Activated CD4-positive, CD25-positive, alpha-beta regulatory T cell treated with anti-CD3 and anti-CD28 coated beads, Interleukin-2, amount 50 U/mL, for 24 hours (primary cell): ENCODE data around the gene ZBTB7B.

Source experiments
- ATAC-seq, 2 donors: fragments of 150-1000 bp; cut with Tn5 transposase; one replicate each; pipeline ENCODE4 v1.10.0; 2021; ENCODE audit warnings: mild to moderate bottlenecking in 1 of 2, moderate library complexity in 1 of 2

The ZBTB7B gene

DNA sequence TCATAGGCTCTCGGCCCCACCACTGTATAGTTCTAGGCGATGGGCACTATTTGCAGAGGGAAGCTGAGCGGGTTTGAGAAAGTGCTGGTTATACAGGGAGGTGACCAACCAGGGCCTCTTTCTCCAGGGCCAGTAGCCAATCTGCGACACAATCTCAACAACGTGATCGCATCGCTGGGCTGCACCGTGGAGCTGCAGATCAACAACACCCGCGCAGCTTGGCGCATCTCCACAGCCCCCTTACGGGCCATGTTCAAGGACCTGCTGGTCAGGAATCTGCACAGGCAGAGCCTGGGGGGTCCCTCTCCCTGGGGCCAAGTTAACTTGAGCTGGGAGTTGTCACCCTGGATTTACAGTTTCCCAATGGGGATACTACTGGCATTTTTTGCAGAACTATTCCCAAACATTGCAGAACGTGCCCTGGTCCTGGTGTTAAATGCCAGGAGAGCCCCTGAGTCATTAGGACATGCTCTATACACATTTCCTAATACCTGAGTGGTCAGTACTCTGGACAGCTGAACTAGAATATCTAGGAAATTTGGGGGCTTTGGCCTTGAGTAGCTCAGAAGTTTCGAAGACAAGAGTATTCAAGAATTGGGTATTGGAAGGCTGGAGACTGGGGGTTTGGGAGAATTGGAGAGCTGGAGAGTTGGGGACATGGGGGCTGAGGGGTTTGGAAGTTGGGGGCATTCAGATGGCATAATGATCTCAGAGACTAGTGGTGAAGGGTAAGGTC, 37.9 kb downstream of the ZBTB7B start:
- ATAC-seq, result no peak

DNA sequence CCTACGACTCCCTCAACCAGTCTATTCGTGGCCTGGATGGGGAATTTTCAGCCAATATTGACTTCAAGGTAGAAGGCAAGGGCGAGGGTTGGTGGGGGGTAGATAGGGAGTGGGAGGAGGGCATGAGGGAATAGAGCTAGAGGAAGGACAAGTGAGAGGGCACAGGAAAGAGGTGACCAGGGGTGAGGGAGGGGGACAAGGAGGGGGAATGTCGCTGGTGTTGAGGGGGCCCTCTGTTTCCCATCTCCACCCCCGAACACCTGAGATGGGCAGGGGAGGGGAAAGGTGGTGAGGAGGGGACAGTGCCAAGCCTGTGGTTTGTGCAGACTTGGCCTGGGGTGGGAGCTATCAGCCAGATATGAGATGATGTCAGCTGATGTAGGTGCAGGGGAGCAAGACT, 40.2 kb downstream of the ZBTB7B start:
- no peak for ATAC-seq

DNA sequence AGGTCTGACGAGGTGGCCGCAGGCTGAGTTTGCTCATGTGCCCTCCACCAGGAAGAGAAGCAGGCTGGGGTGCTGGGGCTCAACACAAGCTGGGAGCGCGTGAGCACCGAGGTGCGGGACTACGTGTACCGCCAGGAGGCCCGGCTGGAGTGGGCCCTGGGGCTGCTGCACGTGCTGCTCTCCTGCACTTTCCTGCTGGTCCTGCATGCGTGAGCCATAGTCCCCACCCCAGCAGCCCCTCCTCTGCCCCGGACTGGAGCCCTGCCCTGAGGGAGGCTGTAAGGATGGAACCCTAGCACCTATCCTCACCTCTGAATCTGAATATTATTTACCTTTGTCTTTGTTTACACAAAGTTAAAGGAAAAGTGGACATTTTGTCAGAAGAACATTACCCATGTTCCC, 40.7 kb downstream of the ZBTB7B start:
- ATAC-seq, result no peak

DNA sequence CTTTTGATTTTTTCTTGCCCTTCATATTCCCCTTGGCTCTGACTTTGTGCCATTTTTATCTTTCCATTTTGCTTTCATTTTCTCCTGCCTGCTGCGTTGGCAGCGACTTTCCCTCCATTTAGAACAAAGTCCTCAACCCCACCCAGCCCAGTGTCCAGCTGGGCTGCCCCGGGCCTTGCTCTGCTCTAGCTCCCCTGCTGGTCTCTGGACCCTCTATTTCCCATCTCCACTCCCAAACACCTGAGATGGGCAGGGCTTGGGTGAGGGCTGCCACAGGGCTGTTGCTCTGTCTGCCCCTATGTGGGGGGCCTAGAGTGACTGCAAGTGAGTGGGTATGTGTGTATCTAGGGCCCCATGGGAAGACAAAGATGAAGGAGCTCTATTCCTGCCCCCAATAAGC, 41.2 kb downstream of the ZBTB7B start:
- ATAC-seq, result no peak

DNA sequence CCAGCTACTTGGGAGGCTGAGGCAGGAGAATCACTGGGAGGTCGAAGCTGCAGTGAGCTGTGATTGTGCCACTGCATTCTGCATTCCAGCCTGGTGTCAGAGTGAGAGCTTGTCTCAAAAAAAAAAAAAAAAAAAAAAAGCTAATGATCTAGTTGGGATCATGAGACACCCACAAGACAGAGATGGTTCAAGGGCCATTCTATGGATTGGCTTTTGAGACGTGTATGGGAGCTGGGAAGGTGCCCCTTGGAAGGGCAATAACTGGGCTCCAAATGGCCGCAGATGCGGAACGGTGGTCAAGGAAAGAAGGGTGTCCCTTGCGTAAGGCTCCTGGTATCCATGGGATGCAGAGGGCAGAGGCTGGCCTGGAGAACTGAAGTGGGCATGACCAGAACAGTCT, 41.8 kb downstream of the ZBTB7B start:
- no peak for ATAC-seq

DNA sequence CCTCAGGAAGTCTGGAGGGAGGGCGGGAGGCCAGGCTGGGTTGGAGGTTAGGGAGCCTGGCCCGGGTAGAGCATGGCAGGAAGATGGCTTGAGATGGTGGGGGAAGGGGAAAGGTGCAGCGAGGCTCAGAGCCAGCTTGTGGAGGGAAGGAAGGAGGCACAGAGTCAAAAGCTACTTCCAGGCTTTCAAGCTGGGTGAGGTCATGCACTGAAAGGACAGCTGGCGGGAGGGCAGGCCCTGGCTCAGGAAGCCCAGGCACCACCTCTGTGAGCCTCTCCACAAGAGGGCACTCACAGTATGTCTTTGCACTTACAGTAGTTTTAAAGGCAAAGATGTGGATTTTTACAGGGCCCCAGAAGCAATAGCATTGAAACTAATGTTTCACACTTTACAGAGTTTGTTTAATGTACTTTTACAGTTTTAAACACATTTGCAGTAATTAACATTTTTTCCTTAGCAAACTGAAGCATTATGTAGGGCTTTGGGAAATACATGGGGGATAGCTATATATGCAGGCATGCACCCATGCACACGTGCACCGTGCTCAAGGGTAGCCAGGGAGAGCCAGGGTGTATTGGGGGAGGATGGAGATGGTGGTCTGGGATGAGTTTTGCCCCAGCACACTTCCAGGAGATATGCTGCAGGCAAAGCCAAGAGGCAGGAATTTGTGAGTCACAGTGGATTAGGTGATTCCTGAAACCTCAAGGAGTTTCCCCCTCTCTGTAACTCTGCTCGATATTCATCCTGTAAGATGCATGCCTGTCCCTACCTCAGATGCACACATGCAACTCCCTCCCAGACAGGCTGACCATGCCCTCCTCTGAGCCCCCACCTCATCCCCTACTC, 42.4 kb downstream of the ZBTB7B start:
- ATAC-seq, result peak; percentile 86 to 88

DNA sequence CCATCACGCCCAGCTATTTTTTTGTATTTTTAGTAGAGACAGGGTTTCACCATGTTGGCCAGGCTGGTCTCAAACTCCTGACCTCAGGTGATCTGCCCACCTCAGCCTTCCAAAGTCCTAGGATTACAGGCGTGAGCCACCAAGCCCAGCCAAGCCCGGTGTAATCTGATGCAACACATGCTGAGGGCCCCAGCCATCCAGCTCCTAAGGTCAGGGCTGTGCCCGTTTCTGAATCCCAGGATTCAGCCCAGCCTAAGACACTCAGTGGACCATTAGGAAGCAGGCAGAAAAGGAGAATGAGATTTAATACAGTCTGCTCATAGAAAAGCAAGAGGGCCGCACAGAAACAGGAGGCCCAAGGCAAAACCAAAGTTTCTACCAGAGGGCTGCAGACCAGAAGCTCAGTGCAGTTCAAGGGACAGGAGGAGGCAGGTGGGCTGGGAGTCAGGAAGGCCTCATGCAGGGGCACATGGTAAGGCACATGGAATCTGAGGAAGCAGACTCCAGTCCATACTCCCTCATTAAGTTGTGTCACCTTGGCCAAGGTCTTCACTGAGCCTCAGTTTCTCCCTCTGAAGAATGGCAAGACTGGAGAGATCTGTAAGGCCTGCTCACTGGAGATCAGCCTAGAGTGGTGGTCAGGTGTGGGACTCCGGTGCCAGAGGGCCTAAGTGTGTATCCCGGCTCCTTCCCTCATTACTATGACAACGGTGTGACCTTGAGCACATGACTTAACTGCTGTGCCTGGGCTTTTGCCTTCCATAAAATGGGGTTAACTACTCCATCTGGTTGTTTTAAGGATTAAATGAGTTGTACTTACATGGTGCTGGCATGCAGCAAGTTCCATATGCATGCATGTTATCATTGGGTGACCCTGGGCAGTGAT, 46.1 kb downstream of the ZBTB7B start:
- ATAC-seq, result no peak

DNA sequence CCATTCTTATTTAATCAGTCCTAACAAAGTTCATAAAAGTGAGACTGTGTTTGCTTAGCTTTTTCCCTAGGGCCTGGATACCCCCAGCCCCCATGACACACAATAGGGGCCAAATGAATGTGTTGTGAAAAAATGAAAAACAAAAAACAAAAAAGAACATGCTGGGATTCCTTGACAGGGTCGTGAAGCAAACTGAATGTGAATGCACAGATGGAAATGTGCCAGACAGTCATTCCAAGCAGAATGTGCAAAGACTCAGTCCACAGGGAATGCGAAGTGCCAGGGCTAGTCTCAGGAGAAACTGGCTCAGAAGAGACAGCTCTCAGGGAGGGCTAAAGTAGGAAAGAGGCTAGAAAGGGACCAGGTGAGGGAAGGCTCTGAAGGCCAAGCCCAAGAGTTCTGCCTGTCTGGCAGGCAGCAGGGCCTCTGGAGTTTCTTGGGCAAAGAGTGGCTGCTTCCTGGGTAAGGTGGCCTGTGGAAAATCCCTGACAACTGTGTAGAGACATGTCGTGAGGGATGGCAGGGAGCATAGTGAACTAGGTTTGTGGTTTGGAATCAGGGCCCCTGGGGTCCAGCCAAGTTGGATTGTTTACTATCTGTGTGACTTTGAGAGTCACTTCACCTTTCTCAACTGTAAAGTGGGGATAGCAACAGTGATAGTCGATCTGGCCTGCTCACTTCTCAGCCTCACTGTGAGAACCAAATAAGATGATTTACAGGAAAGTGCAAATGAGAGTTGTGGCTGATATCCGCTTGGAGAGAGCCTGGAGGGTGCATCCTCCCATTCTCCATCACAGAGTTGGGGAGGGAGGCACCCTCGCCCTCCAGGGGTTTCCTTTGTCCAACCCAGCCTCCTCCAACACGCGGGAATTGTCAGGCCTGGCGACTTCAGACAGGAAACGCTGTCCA, 47.3 kb downstream of the ZBTB7B start:
- no peak for ATAC-seq

DNA sequence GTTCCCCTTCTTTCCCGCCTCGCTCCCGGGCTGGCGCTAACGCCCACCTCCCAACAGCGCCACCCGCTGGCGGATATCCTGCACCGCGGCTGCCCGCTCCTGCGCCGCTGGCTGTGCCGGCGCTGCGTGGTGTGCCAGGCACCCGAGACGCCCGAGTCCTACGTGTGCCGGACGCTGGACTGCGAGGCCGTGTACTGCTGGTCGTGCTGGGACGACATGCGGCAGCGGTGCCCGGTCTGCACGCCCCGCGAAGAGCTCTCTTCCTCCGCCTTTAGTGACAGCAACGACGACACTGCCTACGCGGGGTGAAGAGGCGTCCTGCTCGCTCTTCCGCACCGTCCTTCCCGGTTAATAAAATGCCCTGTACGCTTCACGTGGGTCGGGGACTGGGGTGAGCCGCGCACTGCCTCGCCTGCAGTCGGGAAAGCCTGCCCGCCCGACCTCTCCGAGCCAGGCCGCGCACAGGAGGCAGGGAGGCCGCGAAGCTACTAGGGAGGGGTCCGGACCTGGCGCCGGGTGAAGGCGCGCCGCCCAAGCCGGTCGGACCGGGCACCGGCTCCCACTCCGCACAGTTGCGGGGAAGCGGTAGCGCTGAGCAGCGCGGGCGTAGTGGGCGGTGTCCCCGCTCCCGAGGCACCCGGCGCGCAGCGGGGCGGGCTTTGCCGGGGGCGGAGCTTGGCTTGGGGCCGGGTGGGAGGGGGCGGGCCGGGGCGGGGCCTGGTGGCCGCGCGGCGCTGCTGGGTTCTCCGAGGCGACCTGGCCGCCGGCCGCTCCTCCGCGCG, 48.1 kb downstream of the ZBTB7B start, which contains the start of gene ADAM15:
Gene ADAM15, plus strand, starts transcription at position 757 of the 782 bp plus-strand sequence. CDS start 71 bp downstream, outside the sequence.
- peak; percentile 79 to 82 for ATAC-seq

DNA sequence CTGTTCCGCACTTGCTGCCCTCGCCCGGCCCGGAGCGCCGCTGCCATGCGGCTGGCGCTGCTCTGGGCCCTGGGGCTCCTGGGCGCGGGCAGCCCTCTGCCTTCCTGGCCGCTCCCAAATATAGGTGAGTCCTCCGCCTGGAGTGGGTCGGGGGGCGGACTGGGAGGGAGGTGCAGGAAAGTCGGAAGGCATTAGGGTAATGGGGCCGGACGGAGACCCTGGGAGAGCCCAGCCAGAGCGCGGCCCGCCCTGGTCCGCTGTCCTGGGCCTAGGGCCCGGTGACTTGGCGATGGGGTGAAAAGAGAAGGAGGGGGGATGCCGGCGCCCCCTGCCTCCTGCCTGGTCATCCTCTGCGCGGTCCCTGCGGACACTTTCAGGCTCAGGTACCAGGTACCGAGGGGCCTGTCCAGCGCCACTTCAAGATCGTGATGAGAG, 48.8 kb downstream of the ZBTB7B start:
- no peak for ATAC-seq

DNA sequence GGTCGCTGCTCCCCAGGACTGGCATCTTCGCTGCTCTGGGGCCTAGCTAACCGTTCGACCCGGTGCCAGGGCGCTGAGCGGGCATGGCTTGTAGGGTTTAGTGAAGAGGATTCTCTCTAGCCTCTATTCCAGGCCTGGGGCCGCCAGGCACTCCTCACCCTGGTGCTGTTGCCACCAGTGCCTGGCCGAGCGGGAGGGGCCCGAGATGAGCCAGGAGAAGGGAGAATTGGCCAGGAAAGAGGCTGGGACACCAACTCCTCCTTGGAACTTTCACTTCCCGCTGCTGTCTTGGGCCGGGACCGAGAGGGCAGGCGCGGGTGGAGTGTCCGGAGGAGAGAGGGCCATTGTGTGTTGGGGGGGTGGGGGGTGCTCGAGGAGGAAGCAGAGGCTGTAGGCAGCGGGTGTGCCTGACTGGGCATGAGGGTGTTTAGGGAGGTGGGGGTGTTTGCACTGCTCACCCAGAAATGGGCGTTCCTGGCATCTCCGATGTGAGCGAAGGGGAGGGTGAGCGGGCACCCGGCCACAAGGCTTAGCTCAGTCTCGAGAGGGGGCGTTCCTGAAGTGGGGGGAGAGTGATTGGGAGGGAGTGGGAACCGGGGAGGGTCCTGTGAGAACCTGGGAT, 49.3 kb downstream of the ZBTB7B start:
- peak; percentile 30 to 33 for ATAC-seq

DNA sequence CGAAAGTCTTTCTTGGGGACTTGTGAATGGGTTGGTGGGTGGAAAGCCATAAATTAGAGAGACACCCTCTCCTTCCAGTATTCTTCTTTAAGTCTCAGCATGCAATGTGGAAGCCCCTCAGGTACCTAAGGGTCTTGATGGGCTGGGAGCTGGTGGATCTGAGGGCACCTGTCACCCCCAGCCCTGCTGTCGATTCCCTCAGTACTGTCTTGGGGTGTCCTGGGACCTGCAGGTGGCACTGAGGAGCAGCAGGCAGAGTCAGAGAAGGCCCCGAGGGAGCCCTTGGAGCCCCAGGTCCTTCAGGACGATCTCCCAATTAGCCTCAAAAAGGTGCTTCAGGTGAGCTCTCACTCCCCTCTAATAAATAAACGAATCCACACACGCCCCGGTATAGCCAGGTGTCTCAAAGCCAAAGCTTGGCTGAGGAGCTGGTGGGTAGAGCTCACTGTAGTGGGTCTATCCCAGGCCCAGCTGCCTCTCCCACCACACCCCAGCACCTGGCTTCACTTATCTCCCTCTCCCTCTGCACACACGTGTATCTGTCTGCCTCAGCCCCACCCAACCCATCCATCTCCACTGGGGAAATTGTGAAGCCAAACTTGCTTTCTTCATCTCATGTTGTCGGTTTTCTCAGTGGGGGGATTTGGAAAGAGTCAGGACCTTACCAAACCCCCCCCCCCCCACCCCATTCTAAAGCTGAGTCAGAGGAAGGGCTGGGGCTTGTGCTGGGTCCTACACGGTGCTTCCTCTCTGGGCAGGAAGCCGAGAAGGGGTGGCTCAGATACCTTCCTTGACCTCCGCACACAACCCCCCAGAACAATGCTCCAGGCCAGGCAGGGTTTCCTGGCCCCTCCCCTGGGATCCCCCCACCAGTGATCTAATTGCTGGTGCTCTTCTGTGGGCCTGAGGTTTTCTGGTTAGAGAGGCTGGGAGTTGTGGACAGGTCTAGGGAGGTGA, 50.1 kb downstream of the ZBTB7B start:
- peak in 1 of 2 donors; percentile 15 for ATAC-seq

DNA sequence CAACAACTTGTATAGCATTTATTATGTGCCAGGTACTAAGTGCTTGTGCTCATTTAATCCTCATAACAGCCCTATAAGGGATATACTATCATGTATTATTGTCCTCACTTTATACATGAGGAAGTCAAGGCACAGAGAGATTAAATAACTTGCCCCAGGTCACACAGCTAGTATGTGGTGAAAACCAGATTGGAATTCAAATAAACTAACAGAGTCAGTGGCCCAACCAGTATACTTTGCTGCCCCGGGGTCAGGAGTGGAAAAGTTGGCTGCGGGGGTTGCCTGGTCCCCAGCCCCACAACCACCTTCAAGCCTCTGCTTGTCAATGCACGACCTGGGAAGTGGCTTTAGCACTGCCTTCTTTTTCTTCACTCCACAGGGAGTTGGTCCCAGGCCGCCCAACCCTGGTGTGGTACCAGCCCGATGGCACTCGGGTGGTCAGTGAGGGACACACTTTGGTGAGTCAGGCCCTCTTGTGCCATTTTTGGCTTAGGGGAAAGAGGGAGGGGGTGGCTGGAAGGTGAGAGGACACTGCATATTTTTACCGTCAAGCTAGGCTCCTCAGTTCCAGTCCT, 51.0 kb downstream of the ZBTB7B start:
- ATAC-seq, result no peak

DNA sequence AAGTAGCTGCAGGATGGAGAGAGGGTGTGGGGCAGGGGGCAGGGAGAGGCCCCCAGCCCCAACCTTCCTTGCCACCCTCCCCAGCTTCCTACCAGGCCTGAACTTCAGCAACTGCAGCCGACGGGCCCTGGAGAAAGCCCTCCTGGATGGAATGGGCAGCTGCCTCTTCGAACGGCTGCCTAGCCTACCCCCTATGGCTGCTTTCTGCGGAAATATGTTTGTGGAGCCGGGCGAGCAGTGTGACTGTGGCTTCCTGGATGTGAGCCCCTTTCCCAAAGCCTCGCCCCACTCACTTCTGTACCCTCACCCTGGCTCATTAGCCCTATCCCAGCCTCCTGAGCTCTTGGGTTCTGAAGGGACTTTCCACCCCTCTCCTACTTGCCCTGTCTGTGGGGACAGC, 54.5 kb downstream of the ZBTB7B start:
- ATAC-seq, result no peak

DNA sequence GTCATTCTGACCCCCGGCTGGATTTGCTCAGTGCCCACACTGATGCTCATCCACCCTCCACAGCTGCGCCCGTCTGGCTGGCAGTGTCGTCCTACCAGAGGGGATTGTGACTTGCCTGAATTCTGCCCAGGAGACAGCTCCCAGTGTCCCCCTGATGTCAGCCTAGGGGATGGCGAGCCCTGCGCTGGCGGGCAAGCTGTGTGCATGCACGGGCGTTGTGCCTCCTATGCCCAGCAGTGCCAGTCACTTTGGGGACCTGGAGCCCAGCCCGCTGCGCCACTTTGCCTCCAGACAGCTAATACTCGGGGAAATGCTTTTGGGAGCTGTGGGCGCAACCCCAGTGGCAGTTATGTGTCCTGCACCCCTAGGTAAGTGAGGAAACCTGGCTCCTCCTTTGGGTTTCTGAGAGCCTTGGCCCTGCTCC, 55.2 kb downstream of the ZBTB7B start:
- ATAC-seq, result no peak

DNA sequence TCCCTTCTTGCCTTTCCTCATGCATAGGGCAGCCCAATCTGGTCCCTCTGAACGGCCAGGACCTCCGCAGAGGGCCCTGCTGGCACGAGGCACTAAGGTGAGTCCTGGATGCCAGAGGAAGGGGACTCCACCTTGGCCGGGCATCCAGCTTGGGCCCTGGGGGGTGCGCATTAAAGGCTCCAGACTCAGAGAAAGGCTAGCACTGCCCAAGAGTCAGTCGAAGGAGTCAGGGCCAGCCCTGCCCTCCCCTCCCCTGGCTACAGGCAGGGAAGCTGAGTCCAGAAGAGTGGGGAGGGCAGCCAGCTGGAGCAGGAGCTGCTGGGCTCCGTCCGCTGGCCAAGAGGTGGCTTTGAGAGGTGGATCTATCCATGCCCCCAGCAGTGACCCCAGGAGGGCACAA, 58.1 kb downstream of the ZBTB7B start:
- no peak for ATAC-seq

DNA sequence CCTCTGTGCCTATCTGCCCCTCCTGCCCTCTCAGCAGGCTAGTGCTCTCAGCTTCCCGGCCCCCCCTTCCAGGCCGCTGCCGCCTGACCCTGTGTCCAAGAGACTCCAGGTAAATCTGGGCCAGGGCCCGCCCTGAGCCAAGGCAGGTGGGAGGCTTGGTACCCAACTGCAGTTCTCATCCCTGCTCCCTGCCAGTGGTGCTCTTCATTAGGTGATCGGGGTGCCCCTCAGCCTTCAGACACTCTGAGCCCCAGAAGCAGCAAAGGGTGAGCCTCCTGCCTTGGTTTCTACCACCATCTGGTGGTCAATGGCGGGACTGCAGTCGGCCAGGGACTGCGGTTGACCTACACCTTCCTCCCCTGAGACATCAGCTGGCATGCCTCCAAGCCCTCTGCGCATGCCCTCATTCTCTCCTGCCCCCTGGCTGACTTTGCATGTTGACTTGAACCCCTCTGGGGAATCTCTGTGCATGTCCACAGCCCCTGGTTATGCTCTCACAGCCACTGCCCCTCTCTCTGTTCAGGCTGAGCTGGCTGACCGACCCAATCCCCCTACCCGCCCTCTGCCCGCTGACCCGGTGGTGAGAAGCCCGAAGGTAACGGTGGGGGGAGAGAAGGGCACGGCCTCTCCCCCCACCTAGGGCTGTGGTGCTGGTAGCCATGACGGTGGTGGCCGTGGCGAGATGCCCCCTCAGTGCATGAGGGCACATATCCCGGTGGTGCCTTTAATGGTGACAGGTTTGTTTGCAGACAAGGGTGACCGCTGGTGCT, 59.0 kb downstream of the ZBTB7B start:
- ATAC-seq, result peak; percentile 65 to 66

DNA sequence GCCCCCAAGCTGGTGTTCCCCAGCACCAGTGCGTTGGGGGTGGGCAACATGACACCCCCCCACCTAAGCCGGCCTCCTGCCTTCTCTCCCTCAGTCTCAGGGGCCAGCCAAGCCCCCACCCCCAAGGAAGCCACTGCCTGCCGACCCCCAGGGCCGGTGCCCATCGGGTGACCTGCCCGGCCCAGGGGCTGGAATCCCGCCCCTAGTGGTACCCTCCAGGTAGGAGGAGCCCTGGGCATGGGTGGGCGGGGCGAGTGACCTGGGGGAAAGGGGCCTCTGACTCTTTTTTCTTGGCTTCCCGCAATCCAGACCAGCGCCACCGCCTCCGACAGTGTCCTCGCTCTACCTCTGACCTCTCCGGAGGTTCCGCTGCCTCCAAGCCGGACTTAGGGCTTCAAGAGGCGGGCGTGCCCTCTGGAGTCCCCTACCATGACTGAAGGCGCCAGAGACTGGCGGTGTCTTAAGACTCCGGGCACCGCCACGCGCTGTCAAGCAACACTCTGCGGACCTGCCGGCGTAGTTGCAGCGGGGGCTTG, 59.6 kb downstream of the ZBTB7B start:
- no peak for ATAC-seq
